ENCODE results near the gene TOM1. TPM values are rescaled to one million over a fixed set of nuclear protein-coding genes. Genes with fewer than 3 reads are reported as not detected.

Gene TOM1
- polyA plus RNA-seq (ENCODE audit: insufficient read length): 31.9 TPM

DNA sequence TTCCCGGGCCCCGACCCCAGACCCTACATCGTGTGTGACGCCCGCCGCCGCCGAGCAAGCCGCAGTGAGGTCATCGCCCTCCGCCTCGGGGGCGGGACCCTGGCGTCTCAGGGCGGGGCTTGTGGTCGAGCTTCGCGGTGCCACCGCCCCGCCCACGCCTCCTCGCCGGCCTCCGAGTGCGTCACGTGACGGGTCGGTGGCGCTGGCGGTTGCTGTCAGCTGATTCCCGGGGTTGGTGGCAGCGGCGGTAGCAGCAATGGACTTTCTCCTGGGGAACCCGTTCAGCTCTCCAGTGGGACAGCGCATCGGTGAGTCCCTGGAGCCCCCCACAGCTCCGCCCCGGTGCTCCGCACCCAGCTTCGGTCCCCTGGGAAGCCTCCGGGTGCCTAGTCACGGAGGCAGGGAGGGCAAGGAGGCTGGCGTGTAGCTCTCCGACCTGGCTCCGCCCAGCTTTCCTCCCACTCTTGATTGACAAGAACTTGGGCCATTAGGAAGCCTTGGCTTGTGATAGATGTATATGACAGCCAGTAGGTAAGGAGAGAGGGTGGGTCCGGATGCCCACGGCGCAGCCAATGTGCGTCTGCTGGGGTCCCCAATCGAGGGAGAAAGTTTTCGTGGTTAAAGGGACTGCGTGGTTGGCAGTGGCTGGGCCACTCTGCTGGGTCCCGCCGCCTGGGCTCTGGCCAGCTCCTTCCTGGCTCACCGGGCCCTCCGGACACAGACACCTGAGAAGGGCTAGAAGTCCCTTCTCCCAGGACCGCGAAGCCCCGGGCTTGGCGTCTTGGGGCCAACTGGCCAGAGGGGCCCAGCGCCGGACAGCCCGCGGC is at the start of gene TOM1:
Gene TOM1, plus strand, starts transcription at position 222 of the 827 bp plus-strand sequence. Its CDS starts 35 bp downstream, at position 257.
- DNase-seq (ENCODE audit: low read depth): peak; percentile 99

GRCh38 chr22:35250156-35250555 is 49.5 kb upstream of the TOM1 start:
- no peak for DNase-seq (ENCODE audit: low read depth)

DNA sequence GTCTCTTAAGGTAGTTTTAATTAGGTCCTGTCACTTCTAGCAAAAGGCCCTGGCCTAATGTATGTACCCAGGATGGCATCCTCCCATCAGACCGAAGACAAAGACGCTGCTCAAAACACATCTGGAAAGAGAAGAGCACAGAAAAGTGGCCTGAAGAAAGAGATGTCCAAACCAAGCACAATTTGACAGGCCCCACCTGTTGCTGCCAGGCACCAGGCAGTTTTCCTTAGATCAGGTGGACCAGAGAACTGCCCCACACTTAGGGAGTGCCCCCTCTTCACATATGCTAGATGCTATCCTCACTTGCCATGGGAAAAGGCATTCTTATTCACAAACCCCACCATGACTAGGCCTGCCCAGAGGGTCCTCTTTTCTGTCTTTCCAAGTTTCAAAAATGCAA is 45.7 kb upstream of the TOM1 start:
- no peak for DNase-seq (ENCODE audit: low read depth)

GRCh38 chr22:35257002-35257320 is 42.7 kb upstream of the TOM1 start:
- DNase-seq (ENCODE audit: low read depth): no peak

GRCh38 chr22:35257321-35258190 is 42.1 kb upstream of the TOM1 start, which contains the start of gene HMGXB4:
HMGXB4 (plus strand) TSS chr22:35257493; CDS start chr22:35262391, 4,898 bp downstream.
- peak; percentile 84 for DNase-seq (ENCODE audit: low read depth)

GRCh38 chr22:35258191-35258988 is 41.3 kb upstream of the TOM1 start:
- DNase-seq (ENCODE audit: low read depth): no peak

- DNase-seq (ENCODE audit: low read depth): no peak
These were observed 34.7 kb upstream of the TOM1 start for GRCh38 chr22:35264986-35265385.

GRCh38 chr22:35266277-35266676 is 33.4 kb upstream of the TOM1 start:
- no peak for DNase-seq (ENCODE audit: low read depth)

- no peak for DNase-seq (ENCODE audit: low read depth)
These were observed 30.1 kb upstream of the TOM1 start for GRCh38 chr22:35269630-35270029.

GRCh38 chr22:35274154-35274871 is 25.4 kb upstream of the TOM1 start:
- no peak for DNase-seq (ENCODE audit: low read depth)

GRCh38 chr22:35275580-35275979 is 24.1 kb upstream of the TOM1 start:
- DNase-seq (ENCODE audit: low read depth): no peak

DNA sequence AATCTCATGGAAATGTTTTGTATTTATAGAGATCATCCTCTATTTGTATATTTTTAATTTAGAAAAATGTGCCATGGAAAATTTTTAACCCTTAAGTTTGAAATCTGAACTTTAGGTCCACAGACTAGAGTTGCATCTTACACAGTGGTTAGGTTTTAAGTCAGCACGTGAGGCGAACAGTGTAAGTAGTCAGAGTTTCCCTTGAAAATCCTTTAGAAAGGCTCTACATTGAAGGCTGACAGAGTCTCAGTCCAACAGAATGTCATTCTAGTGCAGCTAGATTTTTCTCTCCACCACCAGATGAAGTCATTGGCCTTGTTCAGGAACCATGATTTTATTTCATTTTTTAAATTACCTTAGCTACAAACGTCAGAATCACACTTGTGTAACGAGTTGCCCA is 23.7 kb upstream of the TOM1 start:
- DNase-seq (ENCODE audit: low read depth): no peak

GRCh38 chr22:35288116-35288515 is 11.6 kb upstream of the TOM1 start:
- no peak for DNase-seq (ENCODE audit: low read depth)

- DNase-seq (ENCODE audit: low read depth): no peak
These were observed 6.9 kb upstream of the TOM1 start for GRCh38 chr22:35292786-35293185.

DNA sequence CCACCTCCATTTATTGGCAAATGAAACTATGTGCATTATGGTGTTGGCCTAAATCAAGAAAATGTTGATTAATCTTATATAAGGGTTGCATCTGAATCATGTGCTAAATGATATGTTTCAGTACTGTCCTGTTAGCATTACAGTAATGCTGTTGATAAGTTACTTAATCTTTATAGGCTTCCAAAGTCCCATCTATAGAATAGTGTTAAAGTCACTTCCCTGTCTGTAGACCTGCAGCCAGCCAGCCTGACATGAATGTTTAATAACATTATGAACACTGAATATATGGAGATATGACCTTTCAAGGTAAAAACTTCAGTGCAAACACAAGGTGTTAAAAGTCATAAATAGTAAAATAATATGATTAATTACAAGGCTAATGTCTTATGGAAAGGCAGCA is 3.6 kb upstream of the TOM1 start:
- DNase-seq (ENCODE audit: low read depth): no peak

DNA sequence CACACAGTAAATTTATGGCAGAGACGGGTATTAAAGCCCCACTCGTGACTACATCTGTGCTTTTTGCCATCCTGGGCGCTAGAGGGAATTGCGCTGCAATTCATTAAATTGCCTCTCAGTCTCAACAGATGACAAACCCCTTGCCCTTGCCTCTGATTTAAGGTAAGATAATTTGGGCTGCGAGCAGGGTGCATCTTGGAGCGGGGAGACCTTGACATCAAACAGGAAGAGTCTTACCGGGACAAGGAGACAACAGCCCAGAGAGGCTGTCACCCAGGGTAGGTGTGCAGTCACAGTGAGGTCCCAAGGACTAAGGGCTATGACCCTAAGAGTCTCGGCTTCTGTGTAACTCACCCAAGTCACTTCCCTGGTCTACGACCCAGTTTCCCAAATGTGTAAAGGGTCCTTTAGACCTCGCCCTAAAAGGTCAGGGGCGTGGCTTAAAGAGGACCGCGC is 449 bp upstream of the TOM1 start:
- DNase-seq (ENCODE audit: low read depth): no peak

DNA sequence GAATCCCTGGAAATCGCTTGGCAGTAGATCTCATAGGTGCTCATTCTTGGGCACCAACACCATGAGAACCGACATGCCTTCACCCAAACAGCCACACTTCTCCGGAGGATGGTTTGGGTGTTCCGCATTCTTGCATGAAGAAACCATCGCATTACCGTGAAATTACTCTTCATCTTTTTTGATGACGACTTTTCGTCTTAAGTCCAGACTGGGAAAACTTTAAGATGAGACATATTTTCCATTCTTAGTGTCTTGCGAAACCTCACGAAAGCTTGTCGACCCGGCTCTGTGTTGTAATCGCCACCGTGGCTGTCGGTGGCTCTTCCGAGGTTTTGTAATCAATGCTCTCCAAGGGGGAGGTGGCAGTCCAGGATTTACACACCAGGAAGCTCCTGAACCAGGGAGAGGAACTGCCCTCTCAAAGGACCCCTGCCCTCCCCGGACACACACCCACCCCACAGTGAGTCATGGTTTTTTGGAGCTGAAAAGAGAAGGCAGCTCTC is 1.7 kb downstream of the TOM1 start:
- no peak for DNase-seq (ENCODE audit: low read depth)

GRCh38 chr22:35303029-35303624 is 3.4 kb downstream of the TOM1 start:
- DNase-seq (ENCODE audit: low read depth): no peak

DNA sequence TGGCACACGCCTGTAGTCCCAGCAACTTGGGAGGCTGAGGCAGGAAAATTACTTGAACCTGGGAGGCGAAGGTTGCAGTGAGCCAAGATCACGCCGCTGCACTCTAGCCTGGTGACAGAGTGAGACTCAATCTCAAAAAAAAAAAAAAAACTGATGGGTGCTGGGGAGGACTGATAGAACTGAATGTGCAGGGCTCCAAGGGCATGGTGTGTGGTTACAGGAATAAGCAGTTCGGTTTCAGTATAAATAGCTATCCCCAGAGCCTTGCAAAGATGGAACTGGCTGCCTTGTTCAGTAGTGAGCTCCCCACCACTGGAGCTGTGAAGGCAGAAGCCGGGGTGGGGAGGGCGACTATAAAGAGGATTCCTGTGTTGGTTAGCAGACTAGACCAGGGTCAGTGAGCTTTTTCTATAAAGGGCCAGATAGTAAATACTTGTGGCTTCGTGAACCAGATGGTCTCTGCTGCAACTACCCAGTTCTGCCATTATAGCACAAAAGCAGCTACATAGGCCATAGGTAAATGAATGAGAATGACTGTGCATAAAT is 5.9 kb downstream of the TOM1 start:
- DNase-seq (ENCODE audit: low read depth): no peak

DNA sequence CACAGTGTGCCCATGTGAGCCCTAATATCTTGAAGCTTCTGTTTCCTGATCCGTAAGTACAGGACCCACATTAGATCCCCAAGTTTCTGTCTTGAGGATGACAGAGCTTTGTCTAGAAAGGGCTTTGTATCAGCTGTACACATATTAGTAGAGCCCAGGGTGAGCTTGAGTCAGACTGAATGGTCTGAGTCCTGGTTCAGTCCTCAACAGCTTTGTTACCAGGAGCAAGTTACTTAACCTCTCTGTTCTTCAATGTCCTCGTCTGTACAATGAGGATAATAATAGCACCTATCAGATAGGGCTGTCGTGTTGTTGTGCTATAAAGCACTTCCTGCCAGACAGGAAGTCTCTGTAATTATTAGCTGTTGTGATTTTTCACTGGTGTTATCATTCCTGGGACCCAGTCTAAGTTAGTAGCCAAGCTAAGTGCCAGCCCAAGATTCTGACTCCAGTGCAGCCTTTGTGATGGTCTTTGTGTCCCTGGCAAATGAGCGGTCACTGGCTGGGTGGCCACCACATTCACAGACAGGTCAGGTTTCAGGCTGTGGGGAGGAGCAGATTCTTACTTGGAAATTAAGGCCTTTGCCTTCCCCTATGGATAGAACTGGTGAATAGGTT is 6.8 kb downstream of the TOM1 start:
- no peak for DNase-seq (ENCODE audit: low read depth)
